HG02642 (cell line): Measurements from ENCODE around the gene TMEM178A.
"Not testable (repeated sequence)": the region's sequence is repeated elsewhere in the genome, so short reads cannot be mapped to it uniquely, and the experiment has no call there.

Source experiments
- ATAC-seq: cut with Tn5 transposase; IDR thresholded peaks from one replicate; pipeline ENCODE4 v1.9.1; 2021; ENCODE audit warnings: mild to moderate bottlenecking; ENCODE audit not compliant: unreplicated experiment, poor library complexity

The TMEM178A gene

DNA sequence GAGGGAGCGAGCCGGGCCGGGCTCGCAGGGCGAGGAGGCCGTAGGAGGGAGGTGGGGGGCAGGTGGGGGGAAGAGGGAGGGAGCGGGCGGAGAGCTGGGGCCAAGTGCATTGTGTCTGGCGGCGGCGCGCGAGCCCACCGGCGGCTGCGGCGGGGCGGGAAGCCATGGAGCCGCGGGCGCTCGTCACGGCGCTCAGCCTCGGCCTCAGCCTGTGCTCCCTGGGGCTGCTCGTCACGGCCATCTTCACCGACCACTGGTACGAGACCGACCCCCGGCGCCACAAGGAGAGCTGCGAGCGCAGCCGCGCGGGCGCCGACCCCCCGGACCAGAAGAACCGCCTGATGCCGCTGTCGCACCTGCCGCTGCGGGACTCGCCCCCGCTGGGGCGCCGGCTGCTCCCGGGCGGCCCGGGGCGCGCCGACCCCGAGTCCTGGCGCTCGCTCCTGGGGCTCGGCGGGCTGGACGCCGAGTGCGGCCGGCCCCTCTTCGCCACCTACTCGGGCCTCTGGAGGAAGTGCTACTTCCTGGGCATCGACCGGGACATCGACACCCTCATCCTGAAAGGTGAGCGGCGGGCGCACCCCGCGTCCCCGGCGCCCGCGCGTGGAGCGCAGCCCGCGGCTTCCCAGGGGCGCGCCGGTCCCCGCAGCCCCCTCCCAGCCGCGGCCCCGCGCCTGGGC lies at the start of gene TMEM178A:
TSS of gene TMEM178A (plus strand) at position 107 of the 680 bp plus-strand sequence. CDS start at position 165, 58 bp downstream.
- ATAC-seq, result no peak

DNA sequence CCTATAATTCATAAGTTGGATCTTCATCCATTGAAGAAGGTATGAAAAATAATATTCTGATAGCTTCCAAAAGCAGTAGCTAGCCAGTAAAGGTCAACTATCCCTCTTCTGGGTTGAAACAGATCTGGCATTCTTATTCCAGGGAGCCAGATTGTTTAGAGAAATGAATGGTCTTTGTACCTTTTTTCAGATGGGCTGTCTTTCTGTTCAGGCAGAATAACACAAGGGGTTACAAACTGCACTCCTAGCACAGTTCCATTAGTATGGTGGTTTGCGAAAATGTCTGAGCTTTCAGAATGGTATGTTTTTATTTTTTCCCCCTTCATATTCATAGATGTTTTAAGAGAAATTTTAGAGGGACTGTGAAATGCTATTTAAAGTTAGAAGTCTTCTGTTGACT lies 47.5 kb upstream of the TMEM178A start:
- ATAC-seq, result no peak

DNA sequence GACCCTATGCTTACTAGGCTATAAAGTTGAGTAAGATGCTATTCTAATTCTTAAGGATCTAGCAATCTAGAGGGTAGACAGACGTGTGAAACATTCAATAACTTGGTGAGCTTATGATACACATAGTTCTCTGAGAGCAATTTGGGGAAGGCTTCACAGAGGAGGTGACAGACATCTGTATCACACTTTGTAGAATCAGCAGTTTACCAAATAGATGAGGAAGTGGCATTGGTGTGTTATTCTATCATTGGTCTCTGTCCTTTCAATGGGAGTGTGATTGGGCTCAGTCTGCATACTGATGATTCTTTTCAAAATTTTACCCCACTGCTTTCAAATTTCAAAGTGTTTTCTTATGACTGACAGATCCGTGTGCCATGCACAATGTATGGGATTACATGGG lies 47.0 kb upstream of the TMEM178A start:
- no peak for ATAC-seq

DNA sequence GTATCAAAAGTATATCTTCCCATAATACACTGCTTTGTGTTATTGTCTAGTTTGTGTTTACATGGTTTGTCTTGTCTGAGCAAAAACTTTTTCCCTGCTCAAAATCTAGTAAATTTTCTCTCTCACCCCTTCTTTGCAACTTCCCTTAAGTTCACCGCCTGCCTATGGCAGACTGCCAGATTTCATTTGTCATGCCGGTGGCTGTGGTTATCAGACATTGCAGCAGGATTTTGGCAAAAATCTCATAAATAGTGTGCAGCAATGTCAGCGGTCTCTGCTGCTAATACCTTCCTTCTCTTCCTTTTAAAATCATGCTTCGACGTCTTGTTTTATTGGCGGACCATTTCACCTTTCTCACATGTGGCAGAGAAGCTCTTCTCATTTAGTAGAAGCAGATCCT lies 45.6 kb upstream of the TMEM178A start:
- no peak for ATAC-seq

DNA sequence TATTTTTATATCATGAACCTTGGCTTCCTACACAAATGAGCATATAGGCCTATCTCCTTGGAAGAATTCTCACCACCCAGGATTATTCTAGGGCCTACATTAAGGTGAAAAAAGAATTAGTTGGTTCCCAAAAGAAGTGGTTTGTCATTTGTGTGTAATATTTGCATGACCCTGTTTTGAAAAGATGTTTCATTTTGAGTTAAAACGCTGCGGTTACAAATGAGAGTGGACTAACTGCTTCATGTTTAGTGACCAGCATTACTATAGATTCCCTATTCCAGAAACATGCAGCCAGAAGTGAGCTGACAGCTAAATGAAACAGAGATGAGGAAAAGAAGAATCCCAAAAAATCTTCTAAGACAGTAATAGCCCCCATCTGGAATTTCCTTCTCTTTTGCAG lies 44.1 kb upstream of the TMEM178A start:
- no peak for ATAC-seq

DNA sequence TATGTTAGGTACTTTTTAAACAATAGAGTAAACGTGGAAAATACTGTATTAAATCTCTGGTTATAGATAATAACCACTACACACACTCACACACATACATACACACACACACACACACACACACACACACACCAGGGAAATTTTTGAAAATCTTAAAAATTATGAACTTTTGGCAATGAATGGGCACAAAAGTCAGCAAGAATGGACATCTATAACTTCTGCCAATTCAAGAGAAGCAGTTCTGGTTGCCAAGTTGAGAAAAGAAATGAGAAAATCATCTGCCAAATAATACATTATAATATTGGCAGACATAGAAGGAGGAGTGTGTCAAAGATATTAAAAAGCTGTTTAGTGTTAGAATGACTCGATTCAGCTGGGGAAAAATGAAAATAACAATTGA lies 42.9 kb upstream of the TMEM178A start:
- no peak for ATAC-seq

DNA sequence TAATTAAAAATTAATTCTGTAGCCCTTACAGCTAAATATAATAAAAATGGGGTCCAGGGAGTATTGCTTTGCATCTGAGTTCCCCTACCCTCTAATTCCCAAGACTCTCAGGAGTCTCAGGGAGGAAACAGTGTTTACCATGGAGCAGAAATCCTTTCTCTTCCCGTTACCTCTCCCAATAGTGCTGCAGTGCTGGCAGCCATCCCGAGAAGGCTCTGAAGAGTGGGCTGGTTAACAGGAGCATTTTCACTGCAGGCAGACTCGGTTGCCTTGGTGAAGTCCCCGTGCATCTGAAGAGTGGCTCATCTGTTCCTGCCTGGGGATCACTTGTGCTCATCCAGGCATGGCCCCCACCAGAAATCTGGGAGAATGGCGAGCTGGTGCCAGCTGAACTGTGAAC lies 41.8 kb upstream of the TMEM178A start:
- ATAC-seq, result no peak

DNA sequence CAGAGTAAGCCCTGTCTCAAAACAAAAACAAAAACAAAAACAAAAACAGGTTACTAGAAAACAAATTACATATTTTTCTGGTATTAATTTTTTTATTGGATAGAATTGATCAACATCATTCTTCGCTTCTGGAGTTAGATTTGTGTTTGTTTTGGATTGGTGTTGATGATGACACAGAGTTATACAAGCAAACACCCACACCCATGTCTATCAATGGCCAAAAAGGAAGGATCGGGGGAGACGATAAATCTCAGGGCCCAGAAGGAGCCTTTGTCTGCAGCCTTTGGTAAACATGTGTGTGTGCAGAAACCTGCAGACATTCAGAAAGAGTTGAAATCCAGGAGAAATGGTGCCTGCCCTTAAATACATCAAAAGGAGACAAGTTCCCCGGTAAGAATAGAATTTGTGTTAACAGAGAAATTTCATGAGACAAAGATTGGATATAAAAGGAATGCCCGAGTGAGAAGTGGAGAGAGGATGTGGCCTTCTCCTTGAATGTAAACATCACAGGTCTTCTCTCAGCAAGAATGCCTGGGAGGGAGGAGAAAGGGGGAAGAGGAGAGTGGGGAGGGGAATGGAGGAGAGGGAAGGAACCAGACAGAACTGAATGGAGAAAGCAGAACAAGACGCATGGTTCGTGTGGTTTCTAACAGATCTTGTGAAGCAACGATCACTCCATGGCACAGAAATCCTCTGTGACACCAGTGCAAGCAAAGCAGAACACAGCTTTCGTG lies 40.4 kb upstream of the TMEM178A start:
- ATAC-seq, result no peak

DNA sequence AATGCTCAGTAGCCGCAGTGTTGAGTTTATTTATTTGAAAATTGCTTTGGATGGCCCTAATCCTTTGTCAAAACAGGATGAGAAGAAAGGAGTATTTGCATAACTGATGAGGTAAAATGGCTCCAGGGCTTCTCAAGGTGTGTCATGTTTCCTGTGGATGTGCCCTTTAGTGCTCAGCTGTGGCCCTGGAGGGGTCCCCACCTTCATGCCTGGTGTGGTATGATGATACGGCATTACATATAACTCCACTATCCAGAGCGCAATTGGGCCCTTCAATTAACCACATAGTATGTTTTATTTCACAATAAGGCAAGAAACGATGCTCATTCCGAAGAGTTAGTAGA lies 39.8 kb upstream of the TMEM178A start:
- no peak for ATAC-seq

DNA sequence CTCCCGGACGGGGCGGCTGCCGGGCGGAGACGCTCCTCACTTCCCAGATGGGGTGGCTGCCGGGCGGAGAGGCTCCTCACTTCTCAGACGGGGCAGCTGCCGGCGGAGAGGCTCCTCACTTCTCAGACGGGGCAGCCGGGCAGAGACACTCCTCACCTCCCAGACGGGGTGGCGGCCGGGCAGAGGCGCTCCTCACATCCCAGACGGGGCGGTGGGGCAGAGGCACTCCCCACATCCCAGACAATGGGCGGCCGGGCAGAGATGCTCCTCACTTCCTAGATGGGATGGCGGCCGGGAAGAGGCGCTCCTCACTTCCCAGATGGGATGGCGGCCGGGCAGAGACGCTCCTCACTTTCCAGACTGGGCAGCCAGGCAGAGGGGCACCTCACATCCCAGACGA lies 37.4 kb upstream of the TMEM178A start:
- ATAC-seq, result not testable (repeated sequence)

DNA sequence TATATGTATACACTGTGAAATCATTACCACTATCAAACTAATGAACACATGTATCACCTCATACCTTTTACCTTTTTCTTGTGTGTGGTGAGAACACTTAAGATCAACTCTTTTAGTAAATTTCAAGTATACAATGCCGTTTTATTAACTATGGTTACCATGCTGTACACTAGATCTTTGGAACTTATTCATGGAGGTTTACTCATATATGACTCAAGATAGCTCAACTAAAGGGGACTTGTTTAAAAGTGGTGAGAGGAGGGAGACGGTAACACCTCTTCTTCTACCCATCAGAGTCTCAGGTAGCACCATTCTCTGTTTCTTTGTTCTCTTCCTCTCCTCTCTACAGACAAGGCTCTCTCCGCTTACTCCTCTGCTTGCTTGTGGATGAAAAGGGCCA lies 36.1 kb upstream of the TMEM178A start:
- no peak for ATAC-seq

DNA sequence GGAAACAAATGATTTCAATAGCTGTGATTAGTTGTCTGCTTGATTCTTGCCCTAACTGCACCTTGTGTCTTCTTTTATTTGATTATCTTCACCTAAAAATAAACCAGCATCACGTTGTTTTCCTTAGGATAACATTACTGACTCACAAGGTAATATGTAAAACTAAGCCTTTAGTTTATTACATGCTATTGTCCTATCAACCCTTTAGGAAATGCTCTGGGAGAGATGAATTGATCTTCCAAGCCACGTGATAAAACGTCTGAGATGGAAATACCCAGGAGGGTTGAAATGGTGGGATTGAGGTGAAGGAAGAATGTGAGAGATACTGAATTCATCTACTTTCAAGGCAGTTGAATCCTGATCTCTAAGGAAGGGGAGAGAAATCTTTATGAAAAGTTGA lies 34.5 kb upstream of the TMEM178A start:
- ATAC-seq, result no peak

DNA sequence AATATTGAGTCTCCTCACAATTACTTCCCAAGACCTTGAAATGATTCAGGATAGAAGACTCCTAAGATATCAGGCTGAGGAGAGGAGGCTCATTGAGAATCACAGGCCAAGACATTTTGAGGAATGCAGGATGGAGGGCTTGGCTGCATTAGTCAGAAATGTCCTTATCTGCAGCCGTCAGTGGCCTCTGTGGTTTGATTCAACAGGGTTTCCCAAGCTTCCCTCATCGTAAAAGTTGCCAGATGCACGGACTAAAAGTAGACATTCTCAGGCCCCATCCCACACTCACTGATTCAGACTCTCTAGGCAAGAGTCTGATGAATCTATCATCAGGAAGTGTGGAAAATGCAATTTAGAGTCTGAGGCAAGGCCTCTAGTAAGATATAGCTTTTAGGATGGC lies 34.0 kb upstream of the TMEM178A start:
- no peak for ATAC-seq

DNA sequence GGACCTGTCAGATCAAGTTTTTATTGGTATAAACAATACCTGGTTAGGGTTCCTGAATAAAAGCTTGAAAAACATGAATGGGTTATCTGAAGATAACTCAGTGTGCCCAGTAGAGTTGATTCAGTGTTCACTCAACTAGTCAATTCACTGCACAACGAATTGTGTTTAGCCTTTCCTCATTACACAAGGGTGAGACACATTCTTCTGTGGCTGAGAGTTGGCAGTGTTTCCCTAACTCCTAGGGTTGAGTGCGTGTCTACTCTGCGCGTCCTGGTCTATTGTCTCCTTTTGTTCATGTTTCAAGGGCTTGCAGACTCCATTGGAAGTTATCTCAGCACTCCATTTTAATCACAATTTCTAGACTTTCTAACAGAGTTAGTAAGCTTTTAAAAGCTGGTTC lies 32.8 kb upstream of the TMEM178A start:
- no peak for ATAC-seq

DNA sequence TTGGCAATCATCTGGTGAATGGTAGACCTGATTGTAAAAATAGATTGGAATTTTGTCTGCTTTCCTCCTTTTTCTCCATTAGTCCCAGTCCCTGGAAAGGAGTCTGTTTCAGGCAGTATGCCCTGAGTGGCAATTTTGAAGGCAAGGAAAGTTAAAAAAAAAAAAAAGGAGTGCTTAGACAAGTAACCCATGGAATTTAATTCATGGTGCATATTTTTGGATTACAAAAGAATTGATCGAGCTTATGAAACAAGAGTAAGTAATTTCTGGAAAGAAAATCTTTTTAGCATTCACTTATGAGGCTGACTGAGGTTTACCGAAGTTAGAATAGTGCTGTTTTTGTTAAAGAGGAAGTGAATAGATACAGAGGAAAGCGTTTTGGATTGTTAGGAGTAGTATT lies 29.4 kb upstream of the TMEM178A start:
- no peak for ATAC-seq

DNA sequence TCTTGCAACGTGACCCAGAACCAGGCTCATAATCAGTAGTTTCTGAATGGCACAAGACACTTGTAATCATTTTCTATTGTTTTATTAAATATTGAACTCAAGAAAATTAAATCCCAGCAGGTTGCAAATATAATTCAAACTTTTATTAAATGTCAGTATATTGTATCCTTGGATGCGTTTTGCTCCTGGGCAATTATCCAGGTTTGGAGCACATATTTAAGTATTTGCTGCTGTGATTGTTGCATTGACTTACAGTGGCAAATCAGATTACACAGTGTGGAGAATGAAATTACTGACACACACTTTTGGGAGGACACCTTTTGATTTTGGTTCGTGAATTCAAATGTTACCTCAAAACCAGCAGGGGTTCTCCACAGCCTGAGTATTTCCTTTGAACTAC lies 27.1 kb upstream of the TMEM178A start:
- no peak for ATAC-seq

DNA sequence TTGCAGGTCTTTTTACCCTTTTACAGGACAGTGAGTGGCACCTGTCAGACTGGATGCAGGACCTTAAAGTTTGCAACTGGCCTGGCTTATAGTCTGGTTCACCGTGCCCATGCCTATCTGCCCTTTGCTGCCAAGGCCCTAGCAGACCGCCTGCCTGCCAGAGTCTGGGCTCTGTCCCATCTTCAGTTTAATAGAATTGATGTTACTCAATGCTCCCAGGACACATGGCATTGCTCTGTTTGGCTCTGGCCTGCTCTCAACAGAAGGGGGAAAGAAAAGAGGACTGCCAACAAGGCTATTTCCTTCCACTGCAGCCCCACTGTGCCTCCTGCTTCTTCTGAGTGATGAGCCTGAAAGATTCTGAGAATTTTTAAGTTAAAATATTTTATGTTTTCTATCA lies 25.6 kb upstream of the TMEM178A start:
- ATAC-seq, result no peak

DNA sequence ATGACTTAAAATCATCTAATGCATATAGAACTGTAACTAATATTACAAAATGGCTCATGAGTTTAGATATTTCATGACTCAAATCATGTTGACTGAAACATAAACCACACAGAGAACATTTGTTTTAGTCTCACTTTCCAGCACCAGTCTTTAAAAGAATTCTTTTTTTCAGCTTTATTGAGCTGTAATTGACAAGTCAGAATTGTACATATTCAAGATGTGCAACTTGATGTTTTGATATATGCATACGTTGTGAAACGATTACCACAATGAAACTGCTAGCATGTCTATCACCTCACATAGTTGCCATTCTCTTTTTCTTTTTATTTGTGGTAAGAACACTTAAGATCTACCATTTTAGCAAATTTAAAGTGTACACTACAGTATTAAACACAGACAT lies 25.0 kb upstream of the TMEM178A start:
- no peak for ATAC-seq

DNA sequence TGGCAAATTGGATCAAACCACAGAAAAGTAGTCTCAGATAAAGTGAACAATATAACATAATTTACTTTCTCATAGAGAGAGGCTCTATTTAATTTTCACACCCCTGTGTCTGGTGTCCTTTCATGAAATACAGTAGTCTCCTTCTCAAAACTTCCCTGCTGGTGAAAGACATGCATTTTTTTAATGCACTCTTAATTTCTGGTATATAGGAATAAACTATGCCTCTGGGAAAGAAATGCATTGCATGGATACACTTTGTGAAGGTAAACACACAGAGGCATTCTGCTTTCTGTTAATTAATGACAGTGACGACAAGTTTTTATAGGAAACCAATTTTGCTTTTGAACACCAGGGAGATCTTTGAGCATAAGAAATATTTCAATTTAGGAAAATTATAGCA lies 24.1 kb upstream of the TMEM178A start:
- no peak for ATAC-seq

DNA sequence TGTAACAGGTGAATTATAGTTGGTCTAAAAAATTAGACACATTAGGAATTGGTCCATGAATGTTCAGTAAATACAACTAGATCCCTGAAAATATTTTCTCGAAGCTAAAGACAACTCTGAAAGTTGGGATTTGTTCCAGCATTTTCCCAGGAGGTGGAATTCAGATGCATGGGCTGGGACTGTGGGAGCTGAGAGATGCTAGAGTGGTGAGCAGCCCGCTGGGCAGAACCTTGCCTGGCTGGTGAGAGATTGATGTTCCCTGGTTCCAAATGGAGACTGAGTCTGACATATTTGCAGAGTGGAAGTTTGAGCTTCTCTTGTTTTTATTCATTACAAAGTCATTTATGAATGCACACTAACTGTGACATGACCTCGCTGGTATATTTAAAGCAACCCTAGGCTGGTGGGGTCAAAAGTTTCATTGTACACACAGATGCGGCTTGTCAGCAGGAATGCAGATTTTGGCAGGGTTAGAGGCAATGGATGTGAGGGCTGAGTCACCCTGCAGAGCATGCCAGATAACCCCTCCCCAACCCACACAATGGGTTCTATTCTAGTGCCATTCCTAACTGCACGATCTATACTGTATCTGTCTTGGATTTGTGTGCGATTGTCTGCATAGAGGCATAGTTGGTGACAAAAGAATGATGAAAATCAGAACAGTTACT lies 23.5 kb upstream of the TMEM178A start:
- no peak for ATAC-seq

DNA sequence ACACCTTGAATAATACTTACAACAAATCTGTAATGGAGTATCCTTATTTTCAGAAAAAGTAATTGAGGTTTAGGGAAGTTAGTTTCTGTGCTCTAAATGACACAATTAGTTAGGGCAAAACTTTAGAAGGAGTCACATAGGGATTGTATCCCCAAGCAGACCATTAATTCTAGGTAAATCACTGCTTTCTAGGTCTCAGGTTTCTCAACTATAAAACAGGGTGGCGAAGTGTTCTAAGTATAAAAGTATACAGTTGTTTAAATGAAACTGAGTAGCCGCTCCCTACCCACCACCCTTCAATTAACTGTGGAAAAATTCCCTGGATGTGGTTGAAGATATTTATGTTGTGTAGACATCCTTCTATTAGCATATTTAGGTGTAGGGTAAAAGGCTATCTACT lies 19.9 kb upstream of the TMEM178A start:
- ATAC-seq, result no peak

DNA sequence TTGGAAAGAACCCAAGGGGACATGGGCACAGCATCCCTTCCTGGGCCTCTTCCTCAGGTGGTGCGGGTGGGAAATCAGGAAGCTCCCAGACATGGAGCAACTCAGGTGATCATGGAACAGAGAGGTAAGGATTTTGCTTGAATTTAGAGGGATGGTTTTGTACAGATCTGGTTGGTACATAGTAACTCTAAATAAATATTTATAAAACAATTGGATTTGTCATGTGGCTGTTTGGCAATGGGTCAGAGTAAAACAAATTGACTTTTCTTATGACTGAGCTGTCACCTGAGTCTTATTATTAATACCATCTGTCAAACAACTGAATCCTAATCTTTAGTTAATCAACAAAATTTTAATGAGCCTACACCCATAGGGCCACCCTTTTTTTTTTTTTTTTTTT lies 19.4 kb upstream of the TMEM178A start:
- ATAC-seq, result no peak
